HepG2 (cell line): ENCODE data around the gene KIF22. TPM values are rescaled to one million over a fixed set of nuclear protein-coding genes. Genes with fewer than 3 reads are reported as not detected.

Source experiments
- CHCHD3 ChIP-seq: sonication (generic); formaldehyde crosslinking; IDR thresholded peaks from 2 replicates; pipeline ENCODE4 v1.8.0; 2022; ENCODE audit warnings: mild to moderate bottlenecking, missing genetic modification reagents, moderate library complexity
- EZH2 ChIP-seq: conservative IDR thresholded peaks from 2 replicates; pipeline ENCODE4 v1.6.1; 2012; ENCODE audit warnings: mild to moderate bottlenecking, low read depth, low read length, moderate library complexity
- HES4 ChIP-seq: sonication (generic); formaldehyde crosslinking; IDR thresholded peaks from 2 replicates; pipeline ENCODE4 v1.9.0; 2021; ENCODE audit warnings: mild to moderate bottlenecking, missing genetic modification reagents, borderline replicate concordance
- JUNB ChIP-seq: sonication (generic); formaldehyde crosslinking; IDR thresholded peaks from 2 replicates; pipeline ENCODE4 v1.8.0; 2022; ENCODE audit warnings: missing genetic modification reagents, mild to moderate bottlenecking, borderline replicate concordance
- MED8 ChIP-seq: sonication (generic); formaldehyde crosslinking; IDR thresholded peaks from 2 replicates; pipeline ENCODE4 v1.8.1; 2023; ENCODE audit warnings: mild to moderate bottlenecking, missing genetic modification reagents; ENCODE audit not compliant: insufficient replicate concordance
- MTA3 ChIP-seq: sonication (generic); formaldehyde crosslinking; IDR thresholded peaks from 2 replicates; pipeline ENCODE4 v1.4.0; 2020; ENCODE audit warnings: missing genetic modification reagents
- SP4 ChIP-seq: sonication (generic); formaldehyde crosslinking; IDR thresholded peaks from 2 replicates; pipeline ENCODE4 v1.8.1; 2023; ENCODE audit warnings: mild to moderate bottlenecking, missing genetic modification reagents
- STAT5B ChIP-seq: sonication (generic); formaldehyde crosslinking; IDR thresholded peaks from 2 replicates; pipeline ENCODE4 v1.4.0; 2020; ENCODE audit warnings: missing genetic modification reagents
- TCF7 ChIP-seq: sonication (generic); IDR thresholded peaks from 2 replicates; pipeline ENCODE4 v1.6.1; 2016; ENCODE audit warnings: antibody characterized with exemption, low read depth
- ZC3H4 ChIP-seq: sonication (generic); formaldehyde crosslinking; IDR thresholded peaks from 2 replicates; pipeline ENCODE4 v1.4.0; 2020; ENCODE audit warnings: missing genetic modification reagents, borderline replicate concordance
- ZFP62 ChIP-seq: sonication (generic); formaldehyde crosslinking; IDR thresholded peaks from 2 replicates; pipeline ENCODE4 v1.4.0; 2020; ENCODE audit warnings: missing genetic modification reagents
- ZNF232 ChIP-seq: sonication (generic); formaldehyde crosslinking; IDR thresholded peaks from 2 replicates; pipeline ENCODE4 v1.4.0; 2020; ENCODE audit warnings: missing genetic modification reagents, borderline replicate concordance
- ZNF263 ChIP-seq: sonication (generic); formaldehyde crosslinking; IDR thresholded peaks from 2 replicates; pipeline ENCODE4 v1.4.0; 2020; ENCODE audit warnings: missing genetic modification reagents
- ZNF382 ChIP-seq: sonication (generic); formaldehyde crosslinking; IDR thresholded peaks from 2 replicates; pipeline ENCODE4 v1.5.0; 2020; ENCODE audit warnings: missing genetic modification reagents, mild to moderate bottlenecking, borderline replicate concordance
- ZNF430 ChIP-seq: sonication (generic); formaldehyde crosslinking; IDR thresholded peaks from 2 replicates; pipeline ENCODE4 v1.9.0; 2021; ENCODE audit warnings: mild to moderate bottlenecking, missing genetic modification reagents
- ZNF558 ChIP-seq: sonication (generic); formaldehyde crosslinking; IDR thresholded peaks from 2 replicates; pipeline ENCODE4 v1.9.0; 2022; ENCODE audit warnings: mild to moderate bottlenecking, missing genetic modification reagents, borderline replicate concordance
- ZNF619 ChIP-seq: sonication (generic); formaldehyde crosslinking; IDR thresholded peaks from 2 replicates; pipeline ENCODE4 v1.4.0; 2020; ENCODE audit warnings: mild to moderate bottlenecking, missing genetic modification reagents
- ZNF660 ChIP-seq: sonication (generic); formaldehyde crosslinking; IDR thresholded peaks from 2 replicates; pipeline ENCODE4 v1.5.1; 2020; ENCODE audit warnings: mild to moderate bottlenecking, low read depth, missing genetic modification reagents, borderline replicate concordance
- polyA plus RNA-seq, 8 experiments: library from polyadenylated mRNA; depleted of rRNA in 3 of 8; stranded (reverse) in 7 of 8; unstranded in 1 of 8; fragments of >200 nt; fragmentation: Illumina TruSeq in 4 of 8; extraction: Trizol in 4 of 8; gene quantifications; 2 replicates each; pipeline versions ENCODE4 v1.2.1 to v1.2.3, GENCODE V29; 2011 to 2016; ENCODE audit warnings: low read depth in 4 of 8, missing spikeins in 1 of 8, mixed read lengths in 1 of 8; ENCODE audit not compliant: insufficient read depth in 1 of 8
- total RNA-seq, 5 experiments: library from RNA; depleted of rRNA; stranded (reverse); fragments of >200 nt; fragmentation: Illumina TruSeq; extraction: Trizol; gene quantifications; 2 replicates each; pipeline ENCODE4 v1.2.3, GENCODE V29; 2016; ENCODE audit warnings: low read depth in 1 of 5
- TF ChIP-seq, protein P1 (sequence below): sonication (generic); formaldehyde crosslinking; IDR thresholded peaks from 2 replicates; pipeline ENCODE4 v1.5.0; 2020; ENCODE audit warnings: missing genetic modification reagents
- TF ChIP-seq, protein P2 (sequence below): sonication (generic); formaldehyde crosslinking; IDR thresholded peaks from 2 replicates; pipeline ENCODE4 v1.4.0; 2020; ENCODE audit warnings: mild to moderate bottlenecking, low read depth, missing genetic modification reagents
- TF ChIP-seq, protein P3 (sequence below): sonication (generic); formaldehyde crosslinking; IDR thresholded peaks from 2 replicates; pipeline ENCODE4 v1.4.0; 2020; ENCODE audit warnings: missing genetic modification reagents
- TF ChIP-seq, protein P4 (sequence below): sonication (generic); formaldehyde crosslinking; IDR thresholded peaks from 2 replicates; pipeline ENCODE4 v1.5.0; 2020; ENCODE audit warnings: mild to moderate bottlenecking, missing genetic modification reagents

KIF22 gene
- total and polyA plus RNA-seq, 2 of the 13 experiments (the other 11 are each of a cell fraction or from before 2014, with no cell fraction given): 95.8 to 118 TPM

DNA sequence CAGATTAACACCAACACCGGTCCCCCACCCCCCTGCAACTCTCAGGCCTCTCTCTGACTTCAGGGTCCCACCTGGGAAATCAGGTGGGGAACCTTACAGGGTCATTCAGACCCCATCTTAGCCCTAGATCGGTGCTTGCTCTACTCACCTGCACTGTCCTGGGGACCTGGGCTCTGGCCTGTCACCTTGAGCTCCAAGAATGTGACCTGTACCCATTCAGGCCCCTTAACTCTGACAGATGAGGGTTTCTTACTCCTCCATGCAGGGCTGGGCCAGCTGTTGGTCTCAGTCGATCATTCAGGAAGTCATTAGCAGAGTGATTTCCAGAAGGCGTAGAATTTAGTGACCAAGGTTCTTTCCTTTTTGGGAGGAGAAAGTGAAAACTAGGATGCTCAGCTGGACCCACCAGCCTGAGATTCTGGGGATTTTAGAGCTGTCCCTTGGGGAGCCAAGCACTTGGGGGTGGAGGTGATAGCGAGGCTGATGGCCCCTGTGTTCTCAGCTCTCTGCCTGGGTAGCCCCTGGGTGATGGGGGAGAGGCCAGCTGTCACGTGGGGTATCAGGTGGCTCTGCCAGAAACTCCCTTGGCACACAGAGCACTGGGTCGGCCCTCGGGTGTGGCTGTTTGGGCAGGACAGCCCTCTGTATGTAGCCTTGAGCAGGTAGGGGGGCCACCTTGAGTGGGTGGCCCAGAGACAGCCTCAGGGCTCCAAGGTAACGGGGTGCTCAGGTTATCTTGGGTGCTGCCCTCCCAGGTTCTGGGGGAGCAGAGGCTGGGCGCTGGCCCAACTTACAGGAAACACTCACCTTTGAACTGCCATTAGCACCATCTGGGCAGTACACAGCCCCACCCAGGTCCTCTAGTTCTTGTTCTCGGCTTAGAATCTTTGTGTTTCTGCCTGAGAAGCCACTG lies 30.4 kb downstream of the KIF22 start (continued):
- no peak for TF ChIP-seq SP4 (CRISPR knock-in tag)
- no peak for TF ChIP-seq TCF7
- TF ChIP-seq ZNF232 (CRISPR knock-in tag): no peak
- TF ChIP-seq, protein P1, sequence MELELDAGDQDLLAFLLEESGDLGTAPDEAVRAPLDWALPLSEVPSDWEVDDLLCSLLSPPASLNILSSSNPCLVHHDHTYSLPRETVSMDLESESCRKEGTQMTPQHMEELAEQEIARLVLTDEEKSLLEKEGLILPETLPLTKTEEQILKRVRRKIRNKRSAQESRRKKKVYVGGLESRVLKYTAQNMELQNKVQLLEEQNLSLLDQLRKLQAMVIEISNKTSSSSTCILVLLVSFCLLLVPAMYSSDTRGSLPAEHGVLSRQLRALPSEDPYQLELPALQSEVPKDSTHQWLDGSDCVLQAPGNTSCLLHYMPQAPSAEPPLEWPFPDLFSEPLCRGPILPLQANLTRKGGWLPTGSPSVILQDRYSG (CRISPR knock-in tag): no peak
- TF ChIP-seq ZNF382 (CRISPR knock-in tag): no peak
- TF ChIP-seq ZFP62 (CRISPR knock-in tag): no peak
- no peak for TF ChIP-seq ZNF660 (CRISPR knock-in tag)
- no peak for TF ChIP-seq ZC3H4 (CRISPR knock-in tag)
- TF ChIP-seq ZNF619 (CRISPR knock-in tag): no peak
- TF ChIP-seq, protein P2, sequence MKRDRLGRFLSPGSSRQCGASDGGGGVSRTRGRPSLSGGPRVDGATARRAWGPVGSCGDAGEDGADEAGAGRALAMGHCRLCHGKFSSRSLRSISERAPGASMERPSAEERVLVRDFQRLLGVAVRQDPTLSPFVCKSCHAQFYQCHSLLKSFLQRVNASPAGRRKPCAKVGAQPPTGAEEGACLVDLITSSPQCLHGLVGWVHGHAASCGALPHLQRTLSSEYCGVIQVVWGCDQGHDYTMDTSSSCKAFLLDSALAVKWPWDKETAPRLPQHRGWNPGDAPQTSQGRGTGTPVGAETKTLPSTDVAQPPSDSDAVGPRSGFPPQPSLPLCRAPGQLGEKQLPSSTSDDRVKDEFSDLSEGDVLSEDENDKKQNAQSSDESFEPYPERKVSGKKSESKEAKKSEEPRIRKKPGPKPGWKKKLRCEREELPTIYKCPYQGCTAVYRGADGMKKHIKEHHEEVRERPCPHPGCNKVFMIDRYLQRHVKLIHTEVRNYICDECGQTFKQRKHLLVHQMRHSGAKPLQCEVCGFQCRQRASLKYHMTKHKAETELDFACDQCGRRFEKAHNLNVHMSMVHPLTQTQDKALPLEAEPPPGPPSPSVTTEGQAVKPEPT (CRISPR knock-in tag): no peak; the same call in 1 of the 2 replicates
- TF ChIP-seq CHCHD3 (CRISPR knock-in tag): no peak
- no peak for TF ChIP-seq MTA3 (CRISPR knock-in tag)
- TF ChIP-seq ZNF430 (CRISPR knock-in tag): no peak
- no peak for TF ChIP-seq MED8 (CRISPR knock-in tag)
- no peak for TF ChIP-seq EZH2
- TF ChIP-seq ZNF558 (CRISPR knock-in tag): no peak
- TF ChIP-seq, protein P3, sequence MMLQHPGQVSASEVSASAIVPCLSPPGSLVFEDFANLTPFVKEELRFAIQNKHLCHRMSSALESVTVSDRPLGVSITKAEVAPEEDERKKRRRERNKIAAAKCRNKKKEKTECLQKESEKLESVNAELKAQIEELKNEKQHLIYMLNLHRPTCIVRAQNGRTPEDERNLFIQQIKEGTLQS (CRISPR knock-in tag): no peak
- TF ChIP-seq STAT5B (CRISPR knock-in tag): no peak
- TF ChIP-seq JUNB: no peak
- TF ChIP-seq, protein P4, sequence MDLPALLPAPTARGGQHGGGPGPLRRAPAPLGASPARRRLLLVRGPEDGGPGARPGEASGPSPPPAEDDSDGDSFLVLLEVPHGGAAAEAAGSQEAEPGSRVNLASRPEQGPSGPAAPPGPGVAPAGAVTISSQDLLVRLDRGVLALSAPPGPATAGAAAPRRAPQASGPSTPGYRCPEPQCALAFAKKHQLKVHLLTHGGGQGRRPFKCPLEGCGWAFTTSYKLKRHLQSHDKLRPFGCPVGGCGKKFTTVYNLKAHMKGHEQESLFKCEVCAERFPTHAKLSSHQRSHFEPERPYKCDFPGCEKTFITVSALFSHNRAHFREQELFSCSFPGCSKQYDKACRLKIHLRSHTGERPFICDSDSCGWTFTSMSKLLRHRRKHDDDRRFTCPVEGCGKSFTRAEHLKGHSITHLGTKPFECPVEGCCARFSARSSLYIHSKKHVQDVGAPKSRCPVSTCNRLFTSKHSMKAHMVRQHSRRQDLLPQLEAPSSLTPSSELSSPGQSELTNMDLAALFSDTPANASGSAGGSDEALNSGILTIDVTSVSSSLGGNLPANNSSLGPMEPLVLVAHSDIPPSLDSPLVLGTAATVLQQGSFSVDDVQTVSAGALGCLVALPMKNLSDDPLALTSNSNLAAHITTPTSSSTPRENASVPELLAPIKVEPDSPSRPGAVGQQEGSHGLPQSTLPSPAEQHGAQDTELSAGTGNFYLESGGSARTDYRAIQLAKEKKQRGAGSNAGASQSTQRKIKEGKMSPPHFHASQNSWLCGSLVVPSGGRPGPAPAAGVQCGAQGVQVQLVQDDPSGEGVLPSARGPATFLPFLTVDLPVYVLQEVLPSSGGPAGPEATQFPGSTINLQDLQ (CRISPR knock-in tag): no peak
- no peak for TF ChIP-seq HES4 (CRISPR knock-in tag)
- no peak for TF ChIP-seq ZNF263 (CRISPR knock-in tag)
